Fibroblast of lung (primary cell): ENCODE data around the gene TCAIM. TPM values are rescaled to one million over a fixed set of nuclear protein-coding genes. Genes with fewer than 3 reads are reported as not detected.

Experiments
- DNase-seq, 2 donors: peaks; one replicate each; pipeline versions ENCODE4 v3.0.0 to v3.0.0-alpha.2; 2010; ENCODE audit warnings: low read depth in 2 of 2
- H2AFZ ChIP-seq: 2 replicates; pipeline ENCODE4 v1.5.1; 2012; ENCODE audit warnings: low read length, control low read depth, inconsistent platforms
- H3K27ac ChIP-seq: 2 replicates; pipeline ENCODE4 v1.5.1; 2011; ENCODE audit warnings: low read length, control low read depth; ENCODE audit not compliant: insufficient read depth
- H3K27me3 ChIP-seq: 2 replicates; pipeline ENCODE4 v1.5.1; 2011; ENCODE audit warnings: mild to moderate bottlenecking, low read length; ENCODE audit not compliant: control insufficient read depth, insufficient read depth
- H3K36me3 ChIP-seq: 2 replicates; pipeline ENCODE4 v1.5.1; 2011; ENCODE audit warnings: low read length; ENCODE audit not compliant: control insufficient read depth, insufficient read depth
- H3K4me1 ChIP-seq: 2 replicates; pipeline ENCODE4 v1.5.1; 2011; ENCODE audit warnings: low read length; ENCODE audit not compliant: control insufficient read depth, insufficient read depth; ENCODE audit errors: extremely low read depth
- H3K4me2 ChIP-seq: 2 replicates; pipeline ENCODE4 v1.5.1; 2011; ENCODE audit warnings: low read length, control low read depth; ENCODE audit not compliant: insufficient read depth; ENCODE audit errors: extremely low read depth
- H3K4me3 ChIP-seq, 4 experiments: fragments of 200-600 bp in 1 of 4; sonication (generic) in 1 of 4; replicated peaks in 1 of 4; 2 replicates each; pipeline ENCODE4 v1.5.1; 2011 to 2016; ENCODE audit warnings: low read length in 4 of 4, low read depth in 3 of 4, mild to moderate bottlenecking in 3 of 4, control low read depth in 2 of 4, inconsistent platforms in 1 of 4, mixed read lengths in 1 of 4; ENCODE audit not compliant: insufficient read depth in 1 of 4; ENCODE audit errors: control extremely low read depth in 1 of 4
- H3K79me2 ChIP-seq: 2 replicates; pipeline ENCODE4 v1.5.1; 2012; ENCODE audit warnings: mild to moderate bottlenecking, low read length, inconsistent platforms; ENCODE audit not compliant: control insufficient read depth, insufficient read depth
- H3K9ac ChIP-seq: 2 replicates; pipeline ENCODE4 v1.5.1; 2011; ENCODE audit warnings: mild to moderate bottlenecking, low read length, control low read depth; ENCODE audit not compliant: insufficient read depth
- H3K9me3 ChIP-seq: 2 replicates; pipeline ENCODE4 v1.5.1; 2012; ENCODE audit warnings: low read depth, low read length; ENCODE audit not compliant: control insufficient read depth, insufficient read depth
- H4K20me1 ChIP-seq: 2 replicates; pipeline ENCODE4 v1.5.1; 2011; ENCODE audit warnings: low read length; ENCODE audit not compliant: control insufficient read depth, insufficient read depth; ENCODE audit errors: extremely low read depth
- CTCF ChIP-seq, 2 donors: IDR thresholded peaks in 1 of 2; conservative IDR thresholded peaks in 1 of 2; 1 replicate in 1 of 2; 2 replicates in 1 of 2; pipeline ENCODE4 v1.5.1; 2011 to 2012; ENCODE audit warnings: low read length in 2 of 2, control low read depth in 1 of 2, inconsistent platforms in 1 of 2, low read depth in 1 of 2, mild to moderate bottlenecking in 1 of 2
- EZH2 ChIP-seq: IDR thresholded peaks from 2 replicates; pipeline ENCODE4 v1.5.1; 2012; ENCODE audit warnings: low read length, control low read depth, mild to moderate bottlenecking; ENCODE audit errors: missing control alignments
- polyA plus RNA-seq, 2 donors: library from polyadenylated mRNA; depleted of rRNA in 1 of 2; stranded (reverse) in 1 of 2; unstranded in 1 of 2; fragments of >200 nt; gene quantifications; 2 replicates each; pipeline ENCODE4 v1.2.1, GENCODE V29; 2011 to 2012; ENCODE audit warnings: missing spikeins in 1 of 2
- total RNA-seq: library from RNA; depleted of rRNA; stranded (reverse); fragments of >200 nt; gene quantifications from 2 replicates; pipeline ENCODE4 v1.2.1, GENCODE V29; 2014

TCAIM gene
- total and polyA plus RNA-seq, 2 donors (not counting 1 experiment from before 2014, with no cell fraction given): 29.8 to 46.6 TPM

GRCh38 chr3:44292947-44293346, 45.6 kb upstream of the TCAIM start:
- H2AFZ ChIP-seq: no peak overlapping the region
- no peaks in the 10 kb centered on the region for H3K79me2 ChIP-seq
- H3K9ac ChIP-seq: no peak overlapping the region
- no peaks in the 10 kb centered on the region for H3K4me1 ChIP-seq
- no peaks in the 10 kb centered on the region for H3K9me3 ChIP-seq
- DNase-seq: no peak
- TF ChIP-seq EZH2: no peak
- TF ChIP-seq CTCF (conservative IDR thresholded peaks at IDR 0.05 in 1 of 2, IDR thresholded peaks at IDR 0.05 in 1 of 2; ENCODE audit: low read depth in 1 of 2, low read length in 2 of 2): no peak
- H3K36me3 ChIP-seq: no peaks in the 10 kb centered on the region
- H3K4me2 ChIP-seq: no peak overlapping the region
- peaks cover 2% of the 10 kb centered on the region for H3K27me3 ChIP-seq
- no peak overlapping the region for H3K4me3 ChIP-seq
- no peak overlapping the region for H3K27ac ChIP-seq
- H4K20me1 ChIP-seq: no peaks in the 10 kb centered on the region

GRCh38 chr3:44297255-44297654, 41.3 kb upstream of the TCAIM start:
- Histone ChIP-seq H3K4me2 (no peak overlapping the region), H3K36me3 (no peaks in the 10 kb centered on the region), H3K9me3 (no peaks in the 10 kb centered on the region), H3K27me3 (peaks cover 2% of the 10 kb centered on the region), H3K27ac (no peak overlapping the region), H3K4me1 (no peaks in the 10 kb centered on the region), H3K79me2 (no peaks in the 10 kb centered on the region), H4K20me1 (no peaks in the 10 kb centered on the region), H3K4me3 (no peak overlapping the region), H2AFZ (no peak overlapping the region), H3K9ac (no peak overlapping the region)
- DNase-seq: no peak
- no peak for TF ChIP-seq EZH2
- no peak for TF ChIP-seq CTCF (conservative IDR thresholded peaks at IDR 0.05 in 1 of 2, IDR thresholded peaks at IDR 0.05 in 1 of 2; ENCODE audit: low read depth in 1 of 2, low read length in 2 of 2)

GRCh38 chr3:44301746-44302145, 36.8 kb upstream of the TCAIM start:
- Histone ChIP-seq H2AFZ (no peak overlapping the region), H3K4me3 (no peak overlapping the region), H3K4me1 (no peaks in the 10 kb centered on the region), H3K9me3 (no peaks in the 10 kb centered on the region), H3K27ac (no peak overlapping the region), H3K4me2 (no peak overlapping the region), H3K9ac (no peak overlapping the region), H3K36me3 (no peaks in the 10 kb centered on the region), H4K20me1 (no peaks in the 10 kb centered on the region), H3K27me3 (no peaks in the 10 kb centered on the region), H3K79me2 (no peaks in the 10 kb centered on the region)
- TF ChIP-seq CTCF (conservative IDR thresholded peaks at IDR 0.05 in 1 of 2, IDR thresholded peaks at IDR 0.05 in 1 of 2; ENCODE audit: low read depth in 1 of 2, low read length in 2 of 2): no peak
- no peak for TF ChIP-seq EZH2
- DNase-seq: no peak
